GM04504 (cell line): ENCODE data around the gene SOX12.
A peak's percentile ranks its signal among the peaks of the same experiment; 100 is the strongest.

Experiments used
- DNase-seq: peaks from one replicate; pipeline ENCODE4 v3.0.0-alpha.2; 2012; ENCODE audit warnings: low read depth

The SOX12 gene

GRCh38 chr20:301886-302848 is 23.2 kb upstream of the SOX12 start:
- no peak for DNase-seq

- no peak for DNase-seq
Measured at GRCh38 chr20:305745-306144, 19.6 kb upstream of the SOX12 start.

GRCh38 chr20:308427-309038 is 16.8 kb upstream of the SOX12 start:
- no peak for DNase-seq

- no peak for DNase-seq
Measured at GRCh38 chr20:309306-309840, 16.0 kb upstream of the SOX12 start.

GRCh38 chr20:309841-310644 is 15.3 kb upstream of the SOX12 start:
- peak; percentile 98 for DNase-seq

- no peak for DNase-seq
Measured at GRCh38 chr20:310645-311044, 14.7 kb upstream of the SOX12 start.

- DNase-seq, result no peak
Measured at GRCh38 chr20:311609-312008, 13.7 kb upstream of the SOX12 start.

- DNase-seq, result no peak
Measured at GRCh38 chr20:312067-312466, 13.3 kb upstream of the SOX12 start.

- no peak for DNase-seq
Measured at GRCh38 chr20:312866-313265, 12.5 kb upstream of the SOX12 start.

- no peak for DNase-seq
Measured at GRCh38 chr20:313402-313801, 11.9 kb upstream of the SOX12 start.

GRCh38 chr20:313948-314347 is 11.4 kb upstream of the SOX12 start:
- peak; percentile 45 for DNase-seq

- peak; percentile 62 for DNase-seq
Measured at GRCh38 chr20:316316-317068, 8.9 kb upstream of the SOX12 start.

GRCh38 chr20:324177-325044 is 941 bp upstream of the SOX12 start:
- DNase-seq, result peak; percentile 65

- no peak for DNase-seq
Measured at GRCh38 chr20:325889-326644, 715 bp downstream of the SOX12 start.

GRCh38 chr20:326645-327185 is 1.4 kb downstream of the SOX12 start:
- DNase-seq, result no peak

- DNase-seq, result peak; percentile 86
Measured at GRCh38 chr20:327186-328026, 2.1 kb downstream of the SOX12 start.

- no peak for DNase-seq
Measured at GRCh38 chr20:328027-328974, 2.9 kb downstream of the SOX12 start.
